HG02981 (cell line): ENCODE data around the gene RHBDL3.

ENCODE experiments used
- ATAC-seq: cut with Tn5 transposase; IDR thresholded peaks from one replicate; pipeline ENCODE4 v1.9.1; 2021; ENCODE audit warnings: mild to moderate bottlenecking, moderate library complexity; ENCODE audit not compliant: unreplicated experiment

RHBDL3 gene

DNA sequence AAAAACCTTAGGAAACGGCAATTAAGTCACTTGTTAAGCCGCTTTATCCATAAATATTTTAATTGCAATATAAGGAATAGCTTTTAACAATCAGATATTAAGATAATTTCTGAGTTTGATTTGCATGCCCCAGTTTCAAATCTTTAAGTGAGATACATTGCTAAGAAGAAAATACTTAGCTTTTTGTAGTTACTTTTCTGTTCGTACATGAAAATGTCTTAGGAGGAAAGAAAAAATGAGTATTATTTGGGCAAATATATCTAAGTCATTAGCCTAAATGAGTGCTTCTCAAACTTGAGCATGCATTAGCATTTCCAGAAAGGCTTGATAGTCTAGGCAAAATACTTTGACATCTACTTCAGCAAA, 90.7 kb downstream of the RHBDL3 start:
- no peak for ATAC-seq

- ATAC-seq = no peak
Observed at GRCh38 chr17:32356750-32357149, 91.1 kb downstream of the RHBDL3 start.

DNA sequence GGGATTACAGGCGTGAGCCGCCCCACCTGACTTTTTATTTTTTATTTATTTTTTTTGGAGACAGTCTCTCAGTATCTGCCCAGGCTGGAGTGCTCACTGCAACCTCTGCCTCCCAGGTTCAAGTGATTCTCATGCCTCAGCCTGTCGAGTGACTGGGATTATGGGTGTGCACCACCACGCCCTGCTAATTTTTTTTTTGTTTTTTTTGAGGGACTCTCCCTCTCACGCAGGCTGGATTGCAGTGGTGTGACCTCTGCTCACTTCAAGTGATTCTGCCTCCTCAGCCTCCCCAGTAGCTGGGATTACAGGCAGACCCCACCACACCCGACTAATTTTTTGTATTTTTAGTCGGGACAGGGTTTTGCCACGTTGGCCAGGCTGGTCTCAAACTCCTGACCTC, 92.0 kb downstream of the RHBDL3 start:
- ATAC-seq = no peak

- ATAC-seq = no peak
Observed at GRCh38 chr17:32361270-32361669, 95.6 kb downstream of the RHBDL3 start.

GRCh38 chr17:32370426-32370825, 104.8 kb downstream of the RHBDL3 start:
- no peak for ATAC-seq
